ENCODE measurements around the gene PHLDB2.

GRCh38 chr3:111999484-112000324 lies 140.6 kb downstream of the PHLDB2 start:
- no peak for TF ChIP-seq POLR2AphosphoS5 (IDR thresholded peaks at IDR 0.05)
- TF ChIP-seq, protein P1, sequence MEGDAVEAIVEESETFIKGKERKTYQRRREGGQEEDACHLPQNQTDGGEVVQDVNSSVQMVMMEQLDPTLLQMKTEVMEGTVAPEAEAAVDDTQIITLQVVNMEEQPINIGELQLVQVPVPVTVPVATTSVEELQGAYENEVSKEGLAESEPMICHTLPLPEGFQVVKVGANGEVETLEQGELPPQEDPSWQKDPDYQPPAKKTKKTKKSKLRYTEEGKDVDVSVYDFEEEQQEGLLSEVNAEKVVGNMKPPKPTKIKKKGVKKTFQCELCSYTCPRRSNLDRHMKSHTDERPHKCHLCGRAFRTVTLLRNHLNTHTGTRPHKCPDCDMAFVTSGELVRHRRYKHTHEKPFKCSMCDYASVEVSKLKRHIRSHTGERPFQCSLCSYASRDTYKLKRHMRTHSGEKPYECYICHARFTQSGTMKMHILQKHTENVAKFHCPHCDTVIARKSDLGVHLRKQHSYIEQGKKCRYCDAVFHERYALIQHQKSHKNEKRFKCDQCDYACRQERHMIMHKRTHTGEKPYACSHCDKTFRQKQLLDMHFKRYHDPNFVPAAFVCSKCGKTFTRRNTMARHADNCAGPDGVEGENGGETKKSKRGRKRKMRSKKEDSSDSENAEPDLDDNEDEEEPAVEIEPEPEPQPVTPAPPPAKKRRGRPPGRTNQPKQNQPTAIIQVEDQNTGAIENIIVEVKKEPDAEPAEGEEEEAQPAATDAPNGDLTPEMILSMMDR (IDR thresholded peaks at IDR 0.05) = no peak

Measured in esophagus muscularis mucosa (tissue), 3 donors.